ENCODE measurements around the gene FUNDC2.

FUNDC2 gene

DNA sequence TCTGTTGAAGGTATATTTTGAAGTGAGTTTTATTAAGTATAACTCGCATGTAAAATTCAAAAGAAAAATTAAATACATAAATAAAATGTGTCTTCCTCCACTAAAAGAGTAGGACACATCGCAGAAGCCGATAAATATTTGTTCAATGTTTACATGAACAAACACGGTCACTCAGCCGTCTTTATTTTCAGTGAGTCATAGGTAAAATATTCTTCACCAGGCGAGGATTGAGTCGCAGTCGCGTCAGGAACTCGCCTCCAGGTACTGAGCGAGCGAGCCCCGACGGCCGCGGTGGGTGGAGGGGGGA lies 271 bp upstream of the FUNDC2 start:
- no peak for DNase-seq

DNA sequence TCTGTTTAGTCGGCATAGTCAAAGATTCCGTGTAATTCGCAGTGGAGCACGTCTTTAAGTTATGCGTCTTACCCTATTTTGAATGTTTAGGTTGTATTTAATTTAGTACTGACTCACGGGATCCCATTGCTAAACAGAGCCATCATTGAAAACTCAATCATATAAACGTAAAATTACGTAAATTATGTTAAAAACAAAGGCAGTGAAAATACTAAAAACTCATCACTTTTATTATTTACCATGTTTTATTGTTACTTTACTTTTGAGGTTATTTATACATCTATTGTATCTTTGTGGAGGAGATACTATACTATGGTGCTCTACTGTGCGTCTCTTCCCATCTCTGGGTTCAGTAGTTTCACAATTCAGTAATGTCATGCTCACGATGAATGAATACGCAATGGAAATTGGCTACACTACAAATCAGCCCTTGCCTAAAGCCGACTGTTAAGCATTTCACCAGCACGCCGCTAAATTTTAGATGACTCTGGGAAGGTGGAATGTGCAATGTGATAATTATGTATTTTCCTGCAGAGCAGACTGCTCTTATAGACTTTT lies 944 bp downstream of the FUNDC2 start:
- peak; percentile 52 for DNase-seq

DNA sequence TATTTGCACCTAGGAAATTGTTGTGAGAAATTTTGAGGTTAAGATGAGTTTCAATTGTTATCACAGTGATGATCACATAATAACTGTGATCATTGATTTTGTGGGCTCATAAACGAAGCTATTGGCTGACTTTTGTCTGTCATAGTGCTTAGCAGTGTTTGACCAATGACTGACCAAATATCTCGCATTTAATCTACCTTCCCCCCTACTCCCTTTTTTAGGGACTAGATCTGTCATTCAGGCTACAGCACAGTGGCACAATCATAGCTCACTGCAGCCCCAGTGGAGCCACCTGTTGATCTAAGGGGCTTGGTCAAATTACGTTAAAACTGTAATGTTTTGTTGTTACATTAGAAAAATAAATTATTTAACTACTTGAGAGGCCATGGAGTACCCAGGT lies 1.5 kb downstream of the FUNDC2 start:
- DNase-seq, result peak; percentile 15

GRCh38 chrX:155028877-155029291 lies 2.2 kb downstream of the FUNDC2 start:
- DNase-seq, result no peak

DNA sequence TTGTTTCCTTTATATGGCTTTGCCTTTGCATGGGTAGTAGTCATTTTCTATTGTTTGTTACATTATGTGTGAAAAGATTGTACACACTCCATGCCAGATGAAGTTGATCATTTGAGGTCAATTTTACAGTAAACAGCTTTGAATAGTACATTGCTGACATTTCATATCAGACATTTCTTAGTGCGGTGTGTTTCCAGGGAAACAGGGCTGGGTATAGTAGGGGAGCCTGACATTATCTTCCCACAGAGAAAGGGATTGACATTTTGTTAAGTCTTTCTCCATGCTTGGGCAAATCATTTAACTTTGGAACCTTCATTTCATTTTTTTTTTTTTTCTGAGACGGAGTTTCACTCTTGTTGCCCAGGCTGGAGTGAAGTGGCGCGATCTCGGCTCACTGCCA lies 5.0 kb downstream of the FUNDC2 start:
- DNase-seq, result no peak

GRCh38 chrX:155035688-155036087 lies 9.0 kb downstream of the FUNDC2 start:
- DNase-seq, result no peak

DNA sequence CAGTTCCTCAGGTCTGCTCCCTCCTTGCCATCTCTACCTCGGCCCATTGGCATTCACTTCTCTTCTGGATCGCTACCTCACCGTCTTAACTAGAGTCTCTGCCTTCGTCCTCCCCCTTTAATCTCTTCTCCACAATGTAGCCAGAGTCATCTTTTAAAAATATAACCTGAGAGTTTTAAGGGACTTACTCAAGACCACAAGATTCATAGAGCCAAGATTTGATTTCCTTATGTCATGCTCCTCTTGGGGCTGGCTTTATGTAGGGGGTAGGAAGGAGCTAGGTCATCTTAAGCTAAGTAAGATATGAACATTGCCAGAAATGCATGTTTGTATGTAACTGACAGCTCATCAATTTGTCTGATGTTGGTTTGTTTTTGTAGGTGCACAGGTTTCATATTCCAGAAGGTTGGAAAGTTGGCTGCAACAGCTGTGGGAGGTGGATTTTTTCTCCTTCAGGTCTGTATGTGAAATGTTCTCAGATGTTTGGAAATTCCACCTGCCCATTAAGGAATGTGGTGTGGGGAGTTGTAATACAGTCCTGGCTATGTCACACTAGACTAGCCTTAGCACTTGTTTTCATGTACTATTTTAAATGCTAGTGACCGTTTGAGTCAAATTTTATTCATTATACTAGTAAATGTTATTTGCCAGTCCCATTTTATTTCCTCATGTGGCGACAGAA lies 19.6 kb downstream of the FUNDC2 start:
- DNase-seq, result no peak

DNA sequence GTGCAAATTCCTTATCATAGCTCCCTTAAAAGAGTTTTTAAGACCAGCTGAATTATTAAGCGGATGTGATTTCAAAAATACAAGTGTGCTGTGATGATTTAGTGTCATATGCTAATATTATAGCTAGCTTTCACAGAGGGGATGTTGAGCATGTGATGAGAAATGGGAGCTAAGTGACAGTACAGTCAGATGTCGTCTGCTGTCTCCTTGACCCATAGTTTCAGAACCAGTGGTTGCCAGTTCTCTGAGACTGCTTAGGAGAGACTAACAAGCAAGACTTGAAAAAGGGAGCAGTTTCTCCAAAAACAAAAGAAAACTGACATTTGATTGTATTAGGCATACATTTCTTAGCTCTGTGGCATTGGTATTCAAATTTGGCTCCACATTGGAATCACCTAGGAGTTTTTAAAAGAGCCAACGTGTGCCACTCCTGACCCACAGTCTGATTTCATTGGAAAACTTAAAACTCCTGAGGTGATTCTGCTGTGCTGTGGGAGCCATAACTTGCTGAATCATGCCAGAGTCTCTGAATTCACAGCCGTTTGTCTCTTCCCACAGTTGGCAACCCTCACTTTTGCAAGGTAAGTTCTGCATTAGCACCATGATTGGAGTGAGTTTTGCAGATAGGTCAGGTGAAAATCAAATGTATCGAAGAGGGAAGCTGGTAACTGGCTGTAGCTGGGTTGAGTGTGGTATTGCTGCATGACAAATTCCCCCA lies 20.3 kb downstream of the FUNDC2 start:
- no peak for DNase-seq

DNA sequence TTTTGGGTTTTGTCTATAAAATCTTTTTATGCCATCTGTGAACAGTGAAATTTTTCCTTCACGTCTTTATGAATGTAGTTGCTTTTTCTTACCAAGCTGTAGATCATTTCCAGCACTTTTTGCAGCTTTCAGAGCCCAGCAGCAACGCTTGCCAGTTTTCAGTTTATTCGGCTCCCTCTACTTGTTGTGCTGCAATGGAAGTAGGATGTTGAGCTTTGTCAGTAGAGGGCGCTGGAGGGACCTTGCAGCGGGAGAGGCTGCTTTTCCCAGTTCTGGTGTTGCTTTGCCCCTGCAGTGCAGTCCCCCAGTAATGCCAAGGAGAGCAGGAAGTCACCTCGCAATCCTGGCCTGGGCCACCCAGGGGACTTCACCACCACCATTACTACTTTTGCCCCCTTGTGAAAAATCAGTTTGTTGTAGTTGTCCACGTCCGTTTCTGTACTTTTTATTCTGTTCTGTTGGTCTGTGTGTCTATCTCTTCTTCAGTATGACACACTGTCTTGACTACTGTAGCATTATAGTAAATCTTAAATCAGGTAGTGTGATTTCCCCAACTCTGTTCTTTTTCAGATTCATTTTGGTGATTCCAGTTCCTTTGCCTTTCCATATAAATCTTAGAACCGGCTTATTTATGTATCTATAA lies 22.5 kb downstream of the FUNDC2 start:
- peak; percentile 59 for DNase-seq

GRCh38 chrX:155052738-155053498 lies 26.3 kb downstream of the FUNDC2 start:
- DNase-seq, result no peak

DNA sequence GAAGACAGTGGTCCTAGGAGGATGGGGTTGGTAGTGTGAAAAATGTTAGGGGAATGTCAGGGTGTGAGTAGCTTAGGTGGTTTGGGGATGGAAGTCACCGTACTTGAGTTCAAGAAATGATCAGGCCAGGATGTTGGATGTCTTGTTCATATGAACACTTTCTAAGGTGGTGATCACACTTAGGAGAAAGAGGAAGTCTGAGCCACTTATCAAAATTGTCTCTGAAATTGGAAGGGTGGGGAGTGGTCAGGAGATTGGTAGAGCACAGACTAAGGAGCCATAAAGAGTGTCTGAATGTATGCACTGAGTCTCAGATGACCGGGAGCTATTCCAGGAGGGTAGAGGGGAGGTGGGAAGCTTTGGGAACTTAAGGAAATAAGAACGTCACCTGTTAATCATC lies 27.0 kb downstream of the FUNDC2 start:
- DNase-seq, result no peak

GRCh38 chrX:155054255-155054654 lies 27.6 kb downstream of the FUNDC2 start:
- no peak for DNase-seq

DNA sequence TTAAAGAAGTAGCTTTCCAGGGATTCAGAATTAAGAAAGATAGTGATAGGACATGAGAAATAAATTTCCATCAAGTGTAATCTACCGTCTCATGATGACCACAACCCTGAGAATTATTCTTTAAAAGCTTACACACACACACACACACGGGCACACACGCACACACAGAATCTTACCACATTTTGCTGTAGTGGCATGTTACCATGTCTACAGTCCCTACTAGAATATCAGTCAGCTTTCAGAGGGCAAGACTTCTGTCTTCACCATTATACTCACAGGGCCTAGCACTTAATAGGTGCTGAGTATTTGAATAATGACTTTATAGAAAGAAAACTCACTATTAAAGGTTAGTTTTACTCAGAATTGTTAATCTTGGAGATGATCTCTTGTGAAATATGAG lies 28.9 kb downstream of the FUNDC2 start:
- DNase-seq, result no peak

DNA sequence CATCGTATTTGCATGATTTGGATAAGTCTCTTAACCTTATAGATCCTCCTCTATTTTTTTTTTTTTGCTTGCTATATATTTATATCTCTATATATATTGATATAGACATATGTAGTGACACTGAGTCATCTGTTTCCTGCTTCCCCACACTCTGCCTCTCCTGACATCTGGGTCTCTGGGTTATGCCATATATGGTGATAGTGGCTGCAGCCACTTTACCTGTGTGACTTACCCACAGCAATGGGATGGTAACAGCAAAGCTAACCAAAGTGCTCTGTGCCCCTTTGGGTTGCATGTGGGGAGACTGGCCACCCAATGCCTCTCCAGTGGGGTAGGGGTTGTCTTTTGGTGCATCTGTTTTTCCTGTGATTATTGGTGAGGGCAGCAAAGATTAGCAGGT lies 29.8 kb downstream of the FUNDC2 start:
- peak; percentile 39 for DNase-seq

DNA sequence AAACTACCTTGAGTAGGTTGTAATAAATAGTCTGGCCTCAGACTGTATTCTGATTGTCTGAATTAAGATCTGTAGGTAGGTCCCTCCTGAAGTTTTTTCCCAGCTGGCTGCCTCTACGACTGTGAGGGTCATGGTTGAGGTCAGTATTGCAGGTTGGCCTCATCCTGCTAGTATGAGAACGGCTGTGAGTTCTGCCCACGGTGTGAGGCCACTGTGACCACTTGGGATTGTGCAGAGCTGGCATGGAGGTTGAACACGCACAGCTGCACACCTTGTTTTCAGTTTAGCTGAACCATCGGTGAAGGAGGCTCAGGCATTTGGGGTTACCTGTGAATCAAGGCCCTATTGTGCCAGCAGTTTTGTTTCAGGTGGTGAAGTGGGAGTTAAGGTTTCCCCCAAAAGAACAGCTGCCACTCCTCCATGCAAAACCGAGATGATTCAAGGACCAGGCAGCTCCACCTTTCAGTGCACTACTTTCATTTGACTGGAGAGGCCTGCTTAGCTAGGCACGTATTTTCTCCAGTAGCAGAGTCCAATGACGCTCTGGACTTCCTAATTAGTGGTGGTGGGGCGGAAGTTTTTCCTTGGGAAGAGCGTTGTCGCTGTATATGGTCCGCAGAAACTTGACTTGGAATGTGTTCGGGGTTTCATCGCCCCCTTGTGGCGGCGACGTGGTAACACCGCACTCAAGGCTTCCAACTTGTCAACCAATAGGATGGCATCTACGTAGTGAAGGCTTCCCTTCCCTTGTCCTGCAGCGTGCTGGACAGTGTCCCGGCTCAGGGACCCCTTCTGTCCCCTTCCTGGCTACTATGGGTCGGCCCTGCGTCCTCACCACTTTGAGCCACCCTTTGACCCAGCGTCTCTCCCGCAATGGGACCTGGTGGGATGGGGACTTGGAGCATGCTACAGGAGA lies 30.5 kb downstream of the FUNDC2 start:
- DNase-seq, result peak; percentile 65

- DNase-seq, result no peak
Measured at GRCh38 chrX:155061760-155062159, 35.1 kb downstream of the FUNDC2 start.

- no peak for DNase-seq
Measured at GRCh38 chrX:155065035-155065734, 38.5 kb downstream of the FUNDC2 start.

DNA sequence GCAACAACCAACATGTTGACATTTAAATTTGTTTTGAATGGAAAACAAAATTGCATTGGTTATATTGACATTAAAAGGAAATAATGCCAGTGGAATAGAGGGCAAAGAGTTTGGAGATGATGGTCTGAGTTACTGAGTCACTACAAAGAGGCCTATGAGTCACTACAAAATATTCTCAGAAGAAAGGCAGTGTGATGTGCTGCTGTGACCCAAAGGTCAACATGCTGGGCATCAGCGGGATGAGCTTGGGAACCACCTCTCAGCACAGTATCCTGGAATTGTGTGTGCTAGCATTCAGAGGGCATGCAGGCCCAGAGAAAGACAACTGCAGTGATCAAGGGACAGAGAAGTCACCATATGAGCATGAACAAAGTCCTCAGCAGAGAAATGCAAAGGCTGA lies 41.5 kb downstream of the FUNDC2 start:
- DNase-seq, result no peak

DNA sequence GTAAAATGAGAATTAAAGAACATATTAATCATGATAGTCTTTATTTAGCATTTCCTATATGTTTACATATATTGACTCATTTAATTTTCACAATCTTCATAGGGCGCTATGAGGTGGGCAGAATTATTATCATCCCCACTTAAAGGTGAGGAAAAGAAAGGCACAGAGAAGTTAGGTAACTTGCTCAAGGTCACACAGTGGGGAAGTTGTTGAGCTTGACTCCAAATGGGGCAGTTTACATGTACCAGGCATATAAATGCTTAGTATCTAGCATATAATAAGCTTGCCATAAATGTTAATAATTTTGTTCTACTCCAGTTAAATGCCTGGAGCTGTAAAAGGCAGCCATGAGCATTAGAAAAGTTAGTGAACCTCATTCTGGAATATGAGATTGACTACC lies 42.8 kb downstream of the FUNDC2 start:
- DNase-seq, result no peak

DNA sequence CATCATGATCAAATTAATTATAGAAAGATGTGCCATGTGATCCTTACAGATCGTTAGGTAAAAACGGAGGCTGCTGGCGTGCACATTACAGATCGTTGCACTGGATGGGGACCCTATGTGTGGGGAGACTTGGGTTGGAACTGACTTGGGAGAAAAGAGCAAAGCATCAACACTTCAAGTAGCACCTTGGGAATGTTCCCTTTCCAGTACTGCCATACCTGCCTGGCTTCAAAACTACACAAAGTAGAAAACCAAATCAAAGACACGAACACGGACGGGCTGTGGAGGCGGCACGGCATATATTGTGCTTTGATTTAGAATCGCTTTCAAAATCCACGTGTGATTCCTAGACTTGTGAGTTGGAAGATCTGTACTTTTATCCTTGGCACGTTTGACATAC lies 43.4 kb downstream of the FUNDC2 start:
- DNase-seq, result no peak

- no peak for DNase-seq
Measured at GRCh38 chrX:155070663-155070974, 44.0 kb downstream of the FUNDC2 start.

All from activated CD4-positive, alpha-beta T cell treated with anti-CD3 and anti-CD28 coated beads, Interleukin-10, Interleukin-2, amounts not matched to agents 100 ng/mL and 50 ng/mL, durations not matched to agents 16 hours and 8 hours (primary cell).